Measurements from ENCODE around the gene GNG3.

DNA sequence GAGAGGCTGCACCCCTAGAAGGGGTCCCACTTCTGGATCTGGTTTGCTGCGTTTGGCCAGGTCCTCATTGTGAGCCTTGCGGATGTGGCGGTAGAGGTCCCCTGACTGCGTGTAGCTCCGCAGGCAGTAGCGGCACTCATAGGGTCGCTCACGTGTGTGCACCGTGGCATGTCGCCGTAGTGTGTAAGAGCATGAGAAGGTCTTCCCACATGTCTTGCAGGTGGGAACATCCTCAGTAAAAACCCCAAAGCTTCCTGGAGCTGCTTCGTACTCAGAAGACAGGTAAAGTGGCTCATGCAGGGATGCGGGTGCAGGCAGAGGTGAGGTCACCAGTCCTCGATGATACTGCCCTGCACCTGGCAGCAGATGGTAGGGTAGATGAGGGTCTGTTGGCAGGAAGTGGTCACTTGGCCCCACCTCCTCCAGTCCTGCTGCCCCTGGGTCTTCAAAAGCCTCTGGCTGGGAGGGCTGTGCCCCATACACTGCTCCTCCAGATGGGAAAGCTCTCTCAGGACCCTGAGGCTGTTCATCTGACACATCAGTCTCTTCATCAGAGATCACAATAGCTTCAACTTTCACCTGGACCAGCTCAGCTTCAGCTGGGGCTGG lies 44.8 kb downstream of the GNG3 start:
- no peak for TF ChIP-seq POLR2A (IDR thresholded peaks at IDR 0.05)
- TF ChIP-seq, protein P1, sequence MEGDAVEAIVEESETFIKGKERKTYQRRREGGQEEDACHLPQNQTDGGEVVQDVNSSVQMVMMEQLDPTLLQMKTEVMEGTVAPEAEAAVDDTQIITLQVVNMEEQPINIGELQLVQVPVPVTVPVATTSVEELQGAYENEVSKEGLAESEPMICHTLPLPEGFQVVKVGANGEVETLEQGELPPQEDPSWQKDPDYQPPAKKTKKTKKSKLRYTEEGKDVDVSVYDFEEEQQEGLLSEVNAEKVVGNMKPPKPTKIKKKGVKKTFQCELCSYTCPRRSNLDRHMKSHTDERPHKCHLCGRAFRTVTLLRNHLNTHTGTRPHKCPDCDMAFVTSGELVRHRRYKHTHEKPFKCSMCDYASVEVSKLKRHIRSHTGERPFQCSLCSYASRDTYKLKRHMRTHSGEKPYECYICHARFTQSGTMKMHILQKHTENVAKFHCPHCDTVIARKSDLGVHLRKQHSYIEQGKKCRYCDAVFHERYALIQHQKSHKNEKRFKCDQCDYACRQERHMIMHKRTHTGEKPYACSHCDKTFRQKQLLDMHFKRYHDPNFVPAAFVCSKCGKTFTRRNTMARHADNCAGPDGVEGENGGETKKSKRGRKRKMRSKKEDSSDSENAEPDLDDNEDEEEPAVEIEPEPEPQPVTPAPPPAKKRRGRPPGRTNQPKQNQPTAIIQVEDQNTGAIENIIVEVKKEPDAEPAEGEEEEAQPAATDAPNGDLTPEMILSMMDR (IDR thresholded peaks at IDR 0.05): no peak
